ENCODE measurements around the gene GRM7. TPM values are rescaled to one million over a fixed set of nuclear protein-coding genes. Genes with fewer than 3 reads are reported as not detected.

The GRM7 gene
- total RNA-seq, 6 donors from 2014 or later: 0.46 to 8.6 TPM; not detected in 4

DNA sequence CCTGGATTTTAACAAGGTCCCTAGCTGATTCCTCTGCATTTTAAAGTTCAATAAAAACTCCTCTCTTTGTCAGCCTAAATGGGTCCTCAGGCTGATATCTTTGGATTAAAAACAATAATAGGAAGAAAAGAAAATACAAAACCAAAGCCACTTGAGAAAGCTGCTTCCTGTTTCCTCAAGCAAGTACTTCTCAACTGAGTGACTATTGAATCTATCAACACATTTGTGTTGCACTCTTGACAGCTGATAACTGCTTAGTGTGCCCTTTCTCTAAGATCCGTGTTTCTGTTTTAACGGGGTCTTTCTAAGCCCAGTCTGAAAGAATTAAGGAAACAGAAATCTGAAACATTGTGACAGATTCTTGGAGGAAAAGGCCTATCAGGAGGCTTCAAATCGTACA, 410.7 kb downstream of the GRM7 start:
- H3K4me1 ChIP-seq: no peaks in the 10 kb centered on the region
- TF ChIP-seq, protein P1, sequence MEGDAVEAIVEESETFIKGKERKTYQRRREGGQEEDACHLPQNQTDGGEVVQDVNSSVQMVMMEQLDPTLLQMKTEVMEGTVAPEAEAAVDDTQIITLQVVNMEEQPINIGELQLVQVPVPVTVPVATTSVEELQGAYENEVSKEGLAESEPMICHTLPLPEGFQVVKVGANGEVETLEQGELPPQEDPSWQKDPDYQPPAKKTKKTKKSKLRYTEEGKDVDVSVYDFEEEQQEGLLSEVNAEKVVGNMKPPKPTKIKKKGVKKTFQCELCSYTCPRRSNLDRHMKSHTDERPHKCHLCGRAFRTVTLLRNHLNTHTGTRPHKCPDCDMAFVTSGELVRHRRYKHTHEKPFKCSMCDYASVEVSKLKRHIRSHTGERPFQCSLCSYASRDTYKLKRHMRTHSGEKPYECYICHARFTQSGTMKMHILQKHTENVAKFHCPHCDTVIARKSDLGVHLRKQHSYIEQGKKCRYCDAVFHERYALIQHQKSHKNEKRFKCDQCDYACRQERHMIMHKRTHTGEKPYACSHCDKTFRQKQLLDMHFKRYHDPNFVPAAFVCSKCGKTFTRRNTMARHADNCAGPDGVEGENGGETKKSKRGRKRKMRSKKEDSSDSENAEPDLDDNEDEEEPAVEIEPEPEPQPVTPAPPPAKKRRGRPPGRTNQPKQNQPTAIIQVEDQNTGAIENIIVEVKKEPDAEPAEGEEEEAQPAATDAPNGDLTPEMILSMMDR (IDR thresholded peaks at IDR 0.05): no peak
- no peak for TF ChIP-seq POLR2AphosphoS5 (IDR thresholded peaks at IDR 0.05)
- TF ChIP-seq POLR2A (IDR thresholded peaks at IDR 0.05): no peak
- TF ChIP-seq EP300 (IDR thresholded peaks at IDR 0.05): no peak
- H3K4me3 ChIP-seq: no peak overlapping the region
- no peaks in the 10 kb centered on the region for H3K9me3 ChIP-seq
- ATAC-seq (ENCODE audit: low FRiP score in 2 of 2) (no peak), DNase-seq (no peak)
- 29 to 46% methylated on average over 3 of the region's 3 CpGs for WGBS, 2 donors
- no peak overlapping the region for H3K27ac ChIP-seq
- H3K27me3 ChIP-seq: no peaks in the 10 kb centered on the region
- H3K36me3 ChIP-seq: no peaks in the 10 kb centered on the region

DNA sequence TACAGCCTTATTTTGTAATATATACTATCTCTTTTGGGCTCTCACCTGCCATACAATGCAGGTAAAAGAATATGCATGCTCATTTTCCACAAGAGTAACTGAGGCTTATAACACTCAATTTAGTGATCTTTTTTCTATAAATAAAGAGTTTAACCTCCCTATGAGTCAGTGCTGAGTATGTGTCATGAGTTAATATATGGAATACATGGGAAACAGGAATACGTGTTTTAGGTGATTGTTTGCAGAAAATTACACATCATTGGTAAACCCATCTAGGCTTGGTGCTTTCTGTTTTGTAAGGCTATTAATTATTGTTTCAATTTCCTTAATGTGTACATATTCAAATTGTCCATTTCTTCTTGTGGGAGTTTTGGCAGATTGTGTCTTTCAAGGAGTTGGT, 411.3 kb downstream of the GRM7 start:
- no peak for ATAC-seq (ENCODE audit: low FRiP score in 2 of 2)
- H3K4me1 ChIP-seq: no peaks in the 10 kb centered on the region
- WGBS, 2 donors: 89 to 93% methylated on average over 1 of the region's 1 CpG
- no peaks in the 10 kb centered on the region for H3K27me3 ChIP-seq
- TF ChIP-seq EP300 (IDR thresholded peaks at IDR 0.05) (no peak), POLR2A (IDR thresholded peaks at IDR 0.05) (no peak), POLR2AphosphoS5 (IDR thresholded peaks at IDR 0.05) (no peak)
- TF ChIP-seq, protein P1 (IDR thresholded peaks at IDR 0.05): no peak
- H3K9me3 ChIP-seq: no peaks in the 10 kb centered on the region
- no peaks in the 10 kb centered on the region for H3K36me3 ChIP-seq
- no peak overlapping the region for H3K27ac ChIP-seq
- no peak for DNase-seq
- H3K4me3 ChIP-seq: no peak overlapping the region

DNA sequence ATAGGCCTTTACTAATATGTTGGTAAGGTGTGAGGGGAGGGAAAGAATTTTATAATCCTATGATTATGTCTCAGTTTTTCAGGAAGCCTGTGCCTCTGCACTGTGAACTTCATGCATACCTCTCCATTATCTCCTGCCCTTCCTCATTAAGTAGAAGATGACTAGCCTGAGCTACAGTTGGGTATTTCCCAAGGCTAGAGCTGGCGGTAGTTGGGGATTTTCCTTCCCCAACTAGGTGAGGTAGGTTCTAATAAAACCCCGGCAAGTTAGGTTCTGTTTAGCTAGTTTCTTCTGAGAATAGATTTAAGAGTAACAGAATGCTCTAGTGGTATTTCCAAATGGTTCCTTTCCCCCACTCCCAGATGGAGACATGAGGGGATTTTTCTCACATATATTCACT, 414.5 kb downstream of the GRM7 start:
- Histone ChIP-seq H3K4me3 (no peak overlapping the region), H3K4me1 (no peaks in the 10 kb centered on the region), H3K27ac (no peak overlapping the region), H3K36me3 (no peaks in the 10 kb centered on the region), H3K9me3 (no peaks in the 10 kb centered on the region), H3K27me3 (no peaks in the 10 kb centered on the region)
- TF ChIP-seq POLR2AphosphoS5 (IDR thresholded peaks at IDR 0.05) (no peak), EP300 (IDR thresholded peaks at IDR 0.05) (no peak), POLR2A (IDR thresholded peaks at IDR 0.05) (no peak)
- TF ChIP-seq, protein P1 (IDR thresholded peaks at IDR 0.05): no peak
- DNase-seq: no peak
- 88 to 100% methylated on average over 2 of the region's 2 CpGs for WGBS, 2 donors
- no peak for ATAC-seq (ENCODE audit: low FRiP score in 2 of 2)

DNA sequence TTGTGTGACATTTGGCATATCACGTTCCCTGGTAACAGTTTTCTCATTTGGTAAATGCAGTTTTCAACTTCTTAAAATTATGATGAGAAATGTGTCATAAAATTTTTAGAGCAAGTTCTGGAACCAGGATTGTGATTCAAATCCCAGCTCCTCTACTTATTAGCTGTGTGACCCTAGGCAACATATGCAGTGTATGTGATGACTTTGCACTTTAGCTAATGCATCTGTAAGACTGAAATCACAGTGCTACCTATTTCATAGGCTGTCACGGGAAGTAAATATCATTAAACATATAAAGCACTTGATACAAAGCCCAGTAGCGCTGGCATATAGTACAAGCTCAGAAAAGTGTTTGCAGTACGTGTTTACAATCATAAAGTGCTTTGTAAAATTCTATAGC, 419.4 kb downstream of the GRM7 start:
- H3K27me3 ChIP-seq: no peaks in the 10 kb centered on the region
- no peak for DNase-seq
- ATAC-seq (ENCODE audit: low FRiP score in 2 of 2): no peak
- no peaks in the 10 kb centered on the region for H3K36me3 ChIP-seq
- TF ChIP-seq POLR2AphosphoS5 (IDR thresholded peaks at IDR 0.05) (no peak), POLR2A (IDR thresholded peaks at IDR 0.05) (no peak), EP300 (IDR thresholded peaks at IDR 0.05) (no peak)
- TF ChIP-seq, protein P1 (IDR thresholded peaks at IDR 0.05): no peak
- H3K4me1 ChIP-seq: no peaks in the 10 kb centered on the region
- 85 to 88% methylated on average over 4 of the region's 4 CpGs for WGBS, 2 donors
- H3K4me3 ChIP-seq: no peak overlapping the region
- no peak overlapping the region for H3K27ac ChIP-seq
- H3K9me3 ChIP-seq: no peaks in the 10 kb centered on the region

DNA sequence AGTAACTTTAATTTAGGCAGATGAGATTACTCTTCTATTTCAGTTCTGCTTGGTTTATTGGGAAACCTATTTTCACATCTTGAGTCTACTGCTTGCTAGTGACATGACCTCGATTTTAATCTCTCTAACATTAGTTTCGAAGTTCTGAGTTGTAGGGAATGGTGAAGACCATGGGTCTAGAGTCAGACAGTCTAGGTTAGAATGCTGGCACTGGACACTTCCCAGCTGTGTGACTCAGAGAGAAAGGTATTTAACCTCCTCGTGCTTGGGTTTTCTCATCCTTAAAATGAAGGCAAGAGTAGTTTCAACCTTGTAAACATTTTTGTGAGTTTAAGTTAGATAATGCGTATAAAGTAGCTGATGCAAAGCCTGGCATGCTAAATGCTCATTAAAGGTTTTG, 422.1 kb downstream of the GRM7 start:
- H3K9me3 ChIP-seq: no peaks in the 10 kb centered on the region
- no peak overlapping the region for H3K27ac ChIP-seq
- TF ChIP-seq POLR2AphosphoS5 (IDR thresholded peaks at IDR 0.05): no peak
- WGBS, 2 donors: 81 to 85% methylated on average over 4 of the region's 4 CpGs
- H3K27me3 ChIP-seq: no peaks in the 10 kb centered on the region
- DNase-seq (no peak), ATAC-seq (ENCODE audit: low FRiP score in 2 of 2) (no peak)
- no peaks in the 10 kb centered on the region for H3K36me3 ChIP-seq
- no peak overlapping the region for H3K4me3 ChIP-seq
- H3K4me1 ChIP-seq: no peaks in the 10 kb centered on the region
